C4-2B (cell line): Measurements from ENCODE around the gene LAMC3.

Experiments
- H3K27ac ChIP-seq: fragments of 450-650 bp; 2 replicates; pipeline ENCODE4 v1.5.1; 2017
- CTCF ChIP-seq: fragments of 450-650 bp; conservative IDR thresholded peaks from 2 replicates; pipeline ENCODE4 v1.5.1; 2017; ENCODE audit warnings: mild to moderate bottlenecking
- ZFX ChIP-seq: fragments of 450-650 bp; IDR thresholded peaks from 2 replicates; pipeline ENCODE4 v1.6.1; 2017

LAMC3 gene

GRCh38 chr9:130989391-130989790 lies 19.6 kb upstream of the LAMC3 start:
- H3K27ac ChIP-seq = no peak overlapping the region
- TF ChIP-seq CTCF (no peak), ZFX (no peak)

- TF ChIP-seq CTCF (no peak), ZFX (no peak)
- no peak overlapping the region for H3K27ac ChIP-seq
Measured at GRCh38 chr9:130989891-130990290, 19.1 kb upstream of the LAMC3 start.

- TF ChIP-seq CTCF (no peak), ZFX (no peak)
- no peak overlapping the region for H3K27ac ChIP-seq
Measured at GRCh38 chr9:130990306-130990977, 18.5 kb upstream of the LAMC3 start.

- TF ChIP-seq CTCF (no peak), ZFX (no peak)
- no peak overlapping the region for H3K27ac ChIP-seq
Measured at GRCh38 chr9:130990978-130991777, 17.8 kb upstream of the LAMC3 start.

GRCh38 chr9:130991778-130992681 lies 16.9 kb upstream of the LAMC3 start:
- no peak for TF ChIP-seq ZFX
- TF ChIP-seq CTCF = no peak

GRCh38 chr9:130992682-130993032 lies 16.3 kb upstream of the LAMC3 start:
- no peak overlapping the region for H3K27ac ChIP-seq
- TF ChIP-seq CTCF = no peak
- TF ChIP-seq ZFX = no peak

More at GRCh38 chr9:130991778-130992681, 16.9 kb upstream of the LAMC3 start:
- H3K27ac ChIP-seq = no peak overlapping the region
